Hepatocyte (in vitro differentiated cells): ENCODE measurements around the gene ZNG1A.

Source experiments
- CTCF ChIP-seq: fragments of 200-600 bp; sonication (generic); IDR thresholded peaks from 2 replicates; pipeline ENCODE4 v1.5.1; 2016; ENCODE audit warnings: antibody characterized with exemption, mild to moderate bottlenecking; ENCODE audit not compliant: poor library complexity
- EZH2 ChIP-seq: fragments of 200-600 bp; sonication (generic); IDR thresholded peaks from 2 replicates; pipeline ENCODE4 v1.6.1; 2016; ENCODE audit warnings: antibody characterized with exemption, mild to moderate bottlenecking, borderline replicate concordance
- EZH2phosphoT487 ChIP-seq: fragments of 200-600 bp; sonication (generic); IDR thresholded peaks from one replicate; pipeline ENCODE4 v1.6.1; 2018; ENCODE audit warnings: antibody characterized with exemption, mild to moderate bottlenecking, low read depth, moderate library complexity; ENCODE audit not compliant: unreplicated experiment, severe bottlenecking

GRCh38 chr9:209143-209758 lies 30.4 kb upstream of the ZNG1A start:
- TF ChIP-seq CTCF: no peak
- no peak for TF ChIP-seq EZH2phosphoT487
- no peak for TF ChIP-seq EZH2
